Prostate gland (tissue), 2 donors: ENCODE measurements around the gene EFCAB3.

Source experiments
- POLR2A ChIP-seq: fragments of 450-650 bp; IDR thresholded peaks from one replicate; pipeline ENCODE4 v1.6.1; 2016; ENCODE audit warnings: antibody characterized with exemption, mild to moderate bottlenecking
- TF ChIP-seq, protein P1 (sequence below), 4 experiments: fragments of 200-600 bp in 2 of 4; fragments of 450-650 bp in 2 of 4; sonication (generic) in 2 of 4; IDR thresholded peaks; 1 replicate in 3 of 4; 2 replicates in 1 of 4; pipeline ENCODE4 v1.5.1; 2016 to 2019; ENCODE audit warnings: antibody characterized with exemption in 4 of 4, mild to moderate bottlenecking in 2 of 4, moderate library complexity in 2 of 4

DNA sequence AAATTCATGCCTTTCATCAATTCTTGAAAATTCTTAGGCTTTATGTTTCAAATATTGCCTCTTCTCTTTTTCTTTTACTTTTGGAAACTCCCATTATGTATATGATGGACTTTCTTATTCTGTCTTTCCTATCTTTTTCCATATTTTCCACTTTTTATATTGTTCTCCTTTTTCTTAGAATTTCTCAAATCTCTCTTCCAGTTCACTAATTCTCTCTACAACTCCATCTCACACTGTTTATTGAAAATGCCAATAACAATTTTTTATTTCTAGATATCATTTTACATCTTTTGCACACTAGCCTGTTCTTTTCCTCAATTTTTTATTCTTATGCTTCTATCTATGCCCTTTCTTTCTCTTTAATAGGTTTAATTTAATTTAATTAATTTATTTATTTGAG lies 43.8 kb upstream of the EFCAB3 start:
- TF ChIP-seq, protein P1, sequence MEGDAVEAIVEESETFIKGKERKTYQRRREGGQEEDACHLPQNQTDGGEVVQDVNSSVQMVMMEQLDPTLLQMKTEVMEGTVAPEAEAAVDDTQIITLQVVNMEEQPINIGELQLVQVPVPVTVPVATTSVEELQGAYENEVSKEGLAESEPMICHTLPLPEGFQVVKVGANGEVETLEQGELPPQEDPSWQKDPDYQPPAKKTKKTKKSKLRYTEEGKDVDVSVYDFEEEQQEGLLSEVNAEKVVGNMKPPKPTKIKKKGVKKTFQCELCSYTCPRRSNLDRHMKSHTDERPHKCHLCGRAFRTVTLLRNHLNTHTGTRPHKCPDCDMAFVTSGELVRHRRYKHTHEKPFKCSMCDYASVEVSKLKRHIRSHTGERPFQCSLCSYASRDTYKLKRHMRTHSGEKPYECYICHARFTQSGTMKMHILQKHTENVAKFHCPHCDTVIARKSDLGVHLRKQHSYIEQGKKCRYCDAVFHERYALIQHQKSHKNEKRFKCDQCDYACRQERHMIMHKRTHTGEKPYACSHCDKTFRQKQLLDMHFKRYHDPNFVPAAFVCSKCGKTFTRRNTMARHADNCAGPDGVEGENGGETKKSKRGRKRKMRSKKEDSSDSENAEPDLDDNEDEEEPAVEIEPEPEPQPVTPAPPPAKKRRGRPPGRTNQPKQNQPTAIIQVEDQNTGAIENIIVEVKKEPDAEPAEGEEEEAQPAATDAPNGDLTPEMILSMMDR (IDR thresholded peaks at IDR 0.05): no peak
- TF ChIP-seq POLR2A: no peak
